D341Med (cell line): ENCODE data around the gene KIF19.

Experiments
- DNase-seq: peaks from one replicate; pipeline ENCODE4 v3.0.0; 2012; ENCODE audit warnings: low spot score

Gene KIF19

DNA sequence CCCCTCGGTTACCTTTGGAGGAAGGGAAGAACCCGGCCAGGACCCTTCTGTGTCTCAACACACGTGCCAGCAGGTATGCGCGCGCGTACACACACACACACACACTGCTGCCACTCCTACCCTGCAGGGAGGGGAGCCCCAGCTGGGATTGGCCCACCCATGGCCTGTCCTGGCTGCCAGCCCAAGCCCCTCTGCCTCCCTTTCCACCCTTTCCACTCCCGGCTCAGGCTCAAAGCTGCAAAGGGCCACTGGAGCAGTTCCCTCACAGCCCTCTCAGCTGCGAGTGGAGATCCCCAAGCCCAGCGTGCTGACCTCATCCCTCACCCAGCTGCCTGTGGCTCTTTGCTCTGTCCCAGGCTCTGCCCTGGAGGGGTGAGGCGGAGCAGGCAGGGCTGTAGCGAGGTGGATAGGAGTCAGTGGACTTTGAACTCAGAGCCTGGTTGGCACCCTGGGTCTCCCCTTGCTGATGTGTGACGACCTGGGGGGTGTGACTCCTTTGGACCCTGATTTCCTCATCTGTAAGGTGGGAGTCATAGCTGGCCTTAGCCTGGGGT, 14.5 kb downstream of the KIF19 start:
- no peak for DNase-seq

DNA sequence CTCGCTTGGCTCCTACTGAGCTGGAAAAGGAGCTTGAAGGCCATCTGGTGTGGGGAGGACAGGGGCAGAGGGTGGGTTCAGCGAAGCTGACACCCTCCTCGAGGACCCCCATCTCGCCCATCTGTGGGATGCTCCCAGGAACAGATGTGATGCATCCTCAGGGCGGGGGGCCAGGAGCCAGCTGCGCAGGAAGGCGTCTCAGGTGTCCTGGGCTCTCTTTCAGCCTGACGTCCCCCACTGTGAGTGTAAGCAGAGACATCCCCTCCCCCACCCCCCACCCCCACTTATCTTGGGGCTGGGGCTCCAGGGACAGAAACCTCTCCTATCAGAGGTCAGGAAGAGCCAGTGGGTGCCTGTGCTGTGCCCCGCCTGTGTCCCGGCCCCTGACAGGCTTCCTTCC, 16.2 kb downstream of the KIF19 start:
- no peak for DNase-seq

- DNase-seq = no peak
These were observed 17.1 kb downstream of the KIF19 start for GRCh38 chr17:74343121-74343520.

GRCh38 chr17:74343526-74344284, 17.7 kb downstream of the KIF19 start:
- DNase-seq = no peak

GRCh38 chr17:74344658-74345057, 18.6 kb downstream of the KIF19 start:
- DNase-seq = no peak

DNA sequence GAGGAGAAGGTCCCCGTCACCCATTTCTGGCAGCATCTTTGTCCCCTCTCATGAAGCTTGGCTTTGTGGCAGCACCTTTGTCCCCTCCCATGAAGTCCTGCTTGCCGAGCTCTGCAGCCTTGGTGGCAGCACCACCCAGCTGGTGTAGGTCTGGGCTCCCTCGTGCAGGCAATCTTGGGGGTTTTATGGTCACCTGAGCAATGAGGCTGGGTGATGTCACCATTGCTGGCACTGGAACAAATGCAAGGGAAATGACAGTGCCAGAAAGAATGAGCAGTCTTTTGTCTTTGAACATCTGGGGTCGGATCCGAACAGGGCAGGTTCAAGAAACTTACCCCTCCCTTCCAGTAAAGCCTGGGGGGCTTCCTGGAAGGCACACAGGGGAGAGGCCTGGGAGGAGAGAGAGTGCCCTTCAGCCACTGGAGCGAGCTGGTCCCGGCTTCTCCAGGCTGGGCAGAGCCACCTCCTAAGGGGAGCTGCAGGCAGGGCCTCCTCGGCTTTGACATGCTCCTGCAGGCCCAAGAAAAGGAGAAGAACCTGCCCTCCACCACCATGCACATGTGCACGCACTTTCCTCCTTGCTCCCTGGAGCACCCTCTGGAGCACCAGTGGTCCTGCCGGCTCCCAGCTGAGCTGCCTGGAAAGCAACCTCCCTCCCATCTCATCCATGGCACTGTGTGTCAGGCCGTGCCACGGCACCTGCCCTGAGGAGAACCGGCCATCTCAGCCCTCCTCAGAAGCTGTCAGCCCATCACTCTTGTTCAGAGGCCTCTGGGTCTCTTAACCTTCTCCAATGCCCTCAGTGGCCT, 19.6 kb downstream of the KIF19 start:
- no peak for DNase-seq

GRCh38 chr17:74347646-74348045, 21.6 kb downstream of the KIF19 start:
- DNase-seq = no peak

- DNase-seq = no peak
These were observed 23.1 kb downstream of the KIF19 start for GRCh38 chr17:74349120-74349519.

GRCh38 chr17:74350486-74350885, 24.5 kb downstream of the KIF19 start:
- DNase-seq = no peak

DNA sequence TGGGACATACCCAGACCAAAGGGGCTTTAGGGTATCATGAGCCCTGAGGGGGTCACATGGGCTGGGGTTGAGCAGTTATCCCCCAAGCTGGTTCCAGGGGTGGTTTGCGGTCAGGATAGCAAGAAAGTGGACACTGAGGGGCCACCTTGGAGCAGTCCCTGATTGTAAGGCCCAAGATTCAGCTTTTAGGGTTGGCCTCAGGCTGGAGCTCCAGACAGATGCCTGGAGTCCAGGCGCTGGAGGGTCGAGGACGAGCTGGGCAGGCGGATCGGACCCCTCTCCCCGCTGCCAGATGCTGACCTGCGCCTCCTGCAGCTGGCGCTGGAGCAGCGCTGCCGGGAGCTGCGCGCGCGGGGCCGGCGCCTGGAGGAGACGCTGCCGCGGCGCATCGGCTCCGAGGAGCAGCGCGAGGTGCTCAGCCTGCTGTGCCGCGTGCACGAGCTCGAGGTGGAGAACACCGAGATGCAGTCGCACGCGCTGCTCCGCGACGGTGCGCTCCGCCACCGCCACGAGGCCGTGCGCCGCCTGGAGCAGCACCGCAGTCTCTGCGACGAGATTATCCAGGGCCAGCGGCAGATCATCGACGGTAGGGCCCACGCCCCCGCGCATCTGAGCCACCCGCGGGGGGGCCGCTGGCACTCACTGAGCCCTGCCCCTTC, 25.7 kb downstream of the KIF19 start:
- DNase-seq = peak; percentile 90

- no peak for DNase-seq
These were observed 27.5 kb downstream of the KIF19 start for GRCh38 chr17:74353446-74354060.

GRCh38 chr17:74354123-74354522, 28.1 kb downstream of the KIF19 start:
- DNase-seq = peak; percentile 97

GRCh38 chr17:74354561-74354960, 28.5 kb downstream of the KIF19 start:
- DNase-seq = no peak

GRCh38 chr17:74355065-74355464, 29.0 kb downstream of the KIF19 start:
- no peak for DNase-seq

DNA sequence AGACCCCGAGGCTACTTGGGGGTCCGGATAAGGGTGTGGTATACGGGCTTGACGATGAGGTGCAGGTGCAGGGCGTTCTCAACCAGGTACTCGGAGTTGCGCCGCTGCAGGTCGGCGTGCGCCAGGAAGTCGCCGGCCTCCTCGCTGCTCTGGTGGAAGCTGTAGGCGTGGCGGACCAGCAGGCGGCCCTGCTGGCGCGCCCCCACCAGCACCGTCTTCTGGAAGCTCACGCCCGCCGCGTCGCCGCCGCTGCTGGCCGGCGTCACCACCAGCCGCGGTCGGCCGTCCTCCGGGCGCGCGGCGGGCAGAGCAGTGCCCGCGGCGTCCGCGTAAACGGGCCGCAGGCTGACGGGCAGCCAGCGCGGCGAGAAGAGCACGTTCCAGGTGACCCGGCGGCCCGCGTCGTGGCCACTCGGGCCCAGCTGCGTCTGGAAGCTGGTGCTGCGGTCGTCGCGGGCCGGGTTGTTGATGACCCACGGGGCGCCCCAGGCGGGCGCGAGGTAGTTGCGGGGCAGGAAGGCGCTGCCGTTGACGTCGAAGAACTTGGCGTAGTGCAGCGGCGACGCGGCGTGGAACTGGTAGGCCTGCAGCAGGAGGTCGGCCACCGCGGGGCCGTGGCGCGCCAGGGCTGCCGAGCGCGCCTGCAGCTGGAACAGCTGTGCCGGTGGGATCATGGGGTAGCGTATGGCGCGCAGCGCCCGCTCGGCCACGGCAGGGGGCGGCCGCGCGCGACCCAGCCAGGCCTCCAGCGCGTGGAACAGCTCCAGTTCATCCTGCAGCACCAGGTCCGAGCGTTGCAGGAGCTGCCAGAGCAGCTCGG, 30.8 kb downstream of the KIF19 start:
- no peak for DNase-seq

GRCh38 chr17:74357466-74357809, 31.4 kb downstream of the KIF19 start:
- DNase-seq = no peak

- DNase-seq = no peak
These were observed 32.7 kb downstream of the KIF19 start for GRCh38 chr17:74358697-74359096.

- DNase-seq = no peak
These were observed 33.9 kb downstream of the KIF19 start for GRCh38 chr17:74359916-74360315.

GRCh38 chr17:74360899-74361229, 34.8 kb downstream of the KIF19 start:
- no peak for DNase-seq

- peak; percentile 90 for DNase-seq
These were observed 35.4 kb downstream of the KIF19 start, which contains the start of gene BTBD17 for GRCh38 chr17:74361230-74362068. Gene BTBD17 (minus strand): TSS chr17:74361868. CDS start chr17:74361819, 49 bp downstream.

- no peak for DNase-seq
These were observed 36.0 kb downstream of the KIF19 start for GRCh38 chr17:74362069-74362405.
